ENCODE results near the gene PPP1R15A. TPM values are rescaled to one million over a fixed set of nuclear protein-coding genes. Genes with fewer than 3 reads are reported as not detected.

PPP1R15A gene
- total and polyA plus RNA-seq, 2 donors (not counting 3 experiments of a cell fraction or from before 2014, with no cell fraction given): 42.3 to 67.4 TPM

DNA sequence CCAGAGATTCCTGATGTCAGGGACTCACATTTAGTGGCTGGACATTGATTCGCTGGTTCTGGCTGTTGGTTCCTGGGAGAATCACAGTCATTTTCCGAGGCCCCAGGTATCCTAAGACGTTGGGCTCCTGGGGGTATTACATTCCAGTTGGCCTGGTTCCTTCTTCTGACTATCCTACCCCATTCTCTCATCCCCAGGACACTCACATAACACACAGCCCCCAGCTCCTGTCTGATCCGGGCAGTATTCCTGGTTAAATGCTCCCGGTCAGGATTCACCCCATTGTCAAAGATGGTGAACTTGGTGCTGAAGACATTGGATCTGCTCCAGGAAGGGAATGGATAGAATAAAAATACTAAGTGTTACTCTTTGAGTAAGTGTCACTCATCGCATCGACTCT lies 11.5 kb downstream of the PPP1R15A start:
- no peak overlapping the region for H3K9ac ChIP-seq (replicated peaks; ENCODE audit: extremely low read depth, insufficient read depth, low read length)
- dilution Hi-C loops (cut with MboI; ENCODE audit: extremely low pct_ligation_motif_present, low sequenced_read_pairs): no loop called here
- intact Hi-C loops (cut with micrococcal nuclease): no loop called here
- no peak overlapping the region for H3K27ac ChIP-seq (ENCODE audit: insufficient read depth, low read depth, low read length)
- H2AFZ ChIP-seq (ENCODE audit: low read depth, low read length): no peak overlapping the region
- H4K20me1 ChIP-seq (replicated peaks; ENCODE audit: control insufficient read depth, extremely low read depth, insufficient read depth, low read length): no peaks in the 10 kb centered on the region
- CTCF ChIA-PET: no interaction called here
- no peaks in the 10 kb centered on the region for H3K9me3 ChIP-seq (replicated peaks; ENCODE audit: control insufficient read depth, insufficient read depth, low read length)
- no peaks in the 10 kb centered on the region for H3K79me2 ChIP-seq (ENCODE audit: control insufficient read depth, insufficient read depth, low read length)
- DNase-seq (ENCODE audit: low read depth, low spot score): no peak
- no peak overlapping the region for H3K4me3 ChIP-seq (replicated peaks in 1 of 3; ENCODE audit: insufficient read depth in 1 of 3, low read depth in 1 of 3, low read length in 3 of 3)
- POLR2A ChIA-PET: no interaction called here
- peaks cover under 1% of the 10 kb centered on the region for H3K4me1 ChIP-seq (ENCODE audit: control insufficient read depth, extremely low read depth, insufficient read depth, low read length)
- no peaks in the 10 kb centered on the region for H3K27me3 ChIP-seq (ENCODE audit: control insufficient read depth in 2 of 2, insufficient read depth in 2 of 2, low read length in 2 of 2)
- no peak for FAIRE-seq
- TF ChIP-seq EZH2 (IDR thresholded peaks at IDR 0.05; ENCODE audit: borderline replicate concordance, low read depth, low read length, severe bottlenecking) (no peak), CTCF (IDR thresholded peaks at IDR 0.05; ENCODE audit: extremely low read depth in 1 of 2, insufficient read depth in 1 of 2, low read depth in 1 of 2, low read length in 2 of 2) (no peak), MYC (IDR thresholded peaks at IDR 0.05; ENCODE audit: low read depth, low read length) (no peak), POLR2AphosphoS5 (IDR thresholded peaks at IDR 0.05; ENCODE audit: insufficient read depth, low read depth, low read length) (no peak), MAX (IDR thresholded peaks at IDR 0.05; ENCODE audit: insufficient read depth, insufficient read length) (no peak), POLR2A (IDR thresholded peaks at IDR 0.05; ENCODE audit: low read depth, low read length) (no peak), FOS (IDR thresholded peaks at IDR 0.05; ENCODE audit: borderline replicate concordance, insufficient read depth, low read length) (no peak), GATA2 (IDR thresholded peaks at IDR 0.05; ENCODE audit: insufficient read depth, insufficient read length, low read depth, low read length) (no peak)
- H3K4me2 ChIP-seq (ENCODE audit: insufficient read depth, low read length): no peak overlapping the region
- no peaks in the 10 kb centered on the region for H3K36me3 ChIP-seq (ENCODE audit: control insufficient read depth in 2 of 2, extremely low read depth in 1 of 2, insufficient read depth in 2 of 2, low read length in 2 of 2)
- no TSS peak for BruUV-seq (replicated peaks)
- no peaks in the 10 kb centered on the region for H3K9me1 ChIP-seq (replicated peaks; ENCODE audit: control insufficient read depth, extremely low read depth, insufficient read depth, low read length)

Data from endothelial cell of umbilical vein (primary cell).